GM12891 (cell line): ENCODE measurements around the gene SCUBE1.

ENCODE experiments used
- DNase-seq: peaks from one replicate; pipeline ENCODE4 v3.0.0; 2011; ENCODE audit warnings: low spot score; ENCODE audit not compliant: insufficient read length
- FAIRE-seq: peaks from 2 replicates; lab custom pipeline; 2011; peaks lifted over from hg19 to GRCh38; lab: Jason Lieb, UNC
- PAX5 ChIP-seq: IDR thresholded peaks from 2 replicates; pipeline ENCODE4 v1.6.1; 2011; ENCODE audit warnings: low read length, moderate library complexity, mild to moderate bottlenecking; ENCODE audit not compliant: insufficient read depth, severe bottlenecking
- POLR2A ChIP-seq: IDR thresholded peaks from 2 replicates; pipeline ENCODE4 v1.6.1; 2011; ENCODE audit warnings: low read depth, low read length, control low read depth
- POLR2AphosphoS5 ChIP-seq: IDR thresholded peaks from 2 replicates; pipeline ENCODE4 v1.6.1; 2011; ENCODE audit warnings: low read depth, low read length, control low read depth
- POU2F2 ChIP-seq: IDR thresholded peaks from 2 replicates; pipeline ENCODE4 v1.6.1; 2011; ENCODE audit warnings: low read depth, mild to moderate bottlenecking, control low read depth, low read length, moderate library complexity
- SPI1 ChIP-seq: IDR thresholded peaks from 2 replicates; pipeline ENCODE4 v1.6.1; 2011; ENCODE audit warnings: low read depth, low read length, control low read depth
- TAF1 ChIP-seq: IDR thresholded peaks from 2 replicates; pipeline ENCODE4 v1.6.1; 2011; ENCODE audit warnings: low read depth, low read length, control low read depth

The SCUBE1 gene

DNA sequence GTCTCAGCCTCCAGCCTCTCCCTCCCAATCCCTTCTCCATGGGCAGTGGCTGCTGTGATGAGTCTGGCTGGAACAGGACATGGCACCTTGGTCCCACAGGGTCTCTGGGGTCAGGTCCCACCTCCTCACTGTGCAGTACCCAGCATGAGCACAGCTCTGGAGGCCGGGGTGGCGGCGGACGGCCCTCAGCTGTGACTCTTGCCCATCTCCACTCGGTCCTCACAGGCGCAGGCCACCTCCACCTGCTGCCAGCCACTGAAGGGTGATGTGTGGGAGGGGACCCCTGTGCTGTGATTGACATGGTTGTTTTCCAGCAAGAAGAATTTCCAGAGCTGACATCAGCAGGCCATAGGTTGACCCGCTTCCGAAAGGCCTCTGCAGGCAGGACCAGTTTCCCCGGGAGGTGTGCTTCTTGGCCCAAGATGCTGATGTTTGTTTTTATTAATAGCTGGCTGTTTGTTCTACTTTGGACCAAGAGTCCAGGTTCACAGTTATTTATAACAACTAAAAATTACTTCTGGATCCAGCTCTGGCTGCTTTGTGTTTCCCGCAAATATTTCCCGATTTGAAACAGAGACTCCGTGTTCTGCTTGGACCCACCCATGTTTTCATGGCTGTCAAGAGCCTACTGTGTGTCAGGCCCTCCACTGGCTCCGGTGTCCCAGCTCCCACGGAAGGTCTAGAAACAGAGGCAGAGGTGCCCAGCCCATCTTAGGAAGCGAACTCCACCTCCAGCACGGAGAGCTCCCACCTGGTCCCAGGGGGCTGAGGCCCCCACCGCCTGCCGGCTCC lies 45.7 kb downstream of the SCUBE1 start:
- DNase-seq = no peak
- FAIRE-seq = no peak
- TF ChIP-seq POLR2A = no peak
- TF ChIP-seq POU2F2 = no peak
- no peak for TF ChIP-seq SPI1
- TF ChIP-seq POLR2AphosphoS5 = no peak
- no peak for TF ChIP-seq TAF1
- TF ChIP-seq PAX5 = no peak

DNA sequence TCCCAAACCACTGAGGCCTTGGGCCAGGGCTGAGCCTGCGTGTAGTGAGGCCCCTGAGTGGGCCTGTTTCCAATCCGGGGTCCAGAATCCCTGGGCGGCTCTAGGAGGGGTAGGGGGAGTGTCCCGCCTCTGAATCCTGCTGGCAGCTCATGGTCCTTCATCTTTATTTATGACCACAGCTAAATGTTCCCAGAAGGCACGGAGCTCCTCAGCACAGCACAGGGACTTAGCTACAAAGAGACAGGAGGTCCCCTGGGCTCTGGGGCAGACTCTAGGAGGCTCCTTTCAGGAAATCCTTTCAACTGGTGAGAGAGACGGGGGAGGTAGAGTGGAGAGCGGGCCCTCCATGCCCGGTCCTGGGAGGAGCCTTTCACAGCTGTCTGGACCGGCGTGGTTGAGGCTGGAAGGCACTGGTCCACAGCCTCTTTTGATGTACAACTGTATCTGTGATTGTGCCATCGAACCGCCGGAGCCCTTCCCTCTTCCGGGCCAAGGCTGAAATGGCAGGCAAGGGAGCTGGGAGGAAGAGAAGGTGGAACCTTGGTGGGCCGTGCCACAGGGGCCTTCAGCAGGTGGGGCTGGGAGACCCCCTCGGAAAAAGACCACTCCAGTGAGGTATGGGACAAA lies 46.8 kb downstream of the SCUBE1 start:
- no peak for DNase-seq
- FAIRE-seq = no peak
- no peak for TF ChIP-seq POU2F2
- TF ChIP-seq PAX5 = no peak
- no peak for TF ChIP-seq POLR2A
- no peak for TF ChIP-seq POLR2AphosphoS5
- no peak for TF ChIP-seq TAF1

DNA sequence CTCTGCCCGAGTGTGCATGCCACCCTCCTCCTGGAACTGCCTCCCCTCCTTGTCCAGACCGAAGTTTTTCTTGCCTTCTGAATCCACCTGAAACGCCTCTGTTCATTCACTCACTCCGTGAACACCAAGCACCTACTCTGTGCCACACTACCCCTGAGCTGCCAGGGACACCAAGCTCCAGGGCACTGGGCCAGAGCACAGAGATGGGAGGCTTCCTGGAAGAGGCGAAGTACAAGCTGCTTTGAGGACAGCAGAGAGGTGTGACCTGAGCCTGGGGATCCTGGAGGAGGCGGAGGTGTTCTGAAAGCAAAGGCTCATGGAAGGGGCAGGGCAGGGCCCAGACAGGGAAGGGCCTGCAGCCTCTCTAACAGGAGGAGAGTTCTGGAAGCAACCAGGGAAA lies 47.5 kb downstream of the SCUBE1 start:
- no peak for DNase-seq
- no peak for FAIRE-seq
- TF ChIP-seq SPI1 (no peak), TAF1 (no peak), POLR2A (no peak), PAX5 (no peak), POLR2AphosphoS5 (no peak), POU2F2 (no peak)

DNA sequence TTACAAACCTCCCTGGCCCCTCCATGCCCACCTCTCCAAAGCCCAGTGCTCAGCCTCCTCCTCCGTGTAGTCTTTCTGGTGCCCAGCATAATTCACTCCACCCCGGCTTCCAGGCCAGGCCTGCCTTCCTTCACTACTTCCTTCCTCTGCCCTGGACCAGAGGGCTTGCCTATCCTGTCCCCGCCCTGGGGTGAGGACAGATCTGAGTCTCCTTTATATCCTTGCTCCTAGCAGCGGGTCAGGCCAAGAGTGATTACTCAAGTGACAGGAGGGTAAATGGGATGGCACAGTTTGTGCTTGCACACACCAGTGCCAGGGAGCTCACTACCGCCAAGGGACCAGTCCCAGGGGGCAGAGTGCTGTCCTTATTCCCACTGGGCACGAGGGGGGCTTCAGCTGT lies 48.0 kb downstream of the SCUBE1 start:
- no peak for DNase-seq
- no peak for FAIRE-seq
- TF ChIP-seq SPI1 (no peak), PAX5 (no peak), TAF1 (no peak), POLR2AphosphoS5 (no peak), POU2F2 (no peak)

DNA sequence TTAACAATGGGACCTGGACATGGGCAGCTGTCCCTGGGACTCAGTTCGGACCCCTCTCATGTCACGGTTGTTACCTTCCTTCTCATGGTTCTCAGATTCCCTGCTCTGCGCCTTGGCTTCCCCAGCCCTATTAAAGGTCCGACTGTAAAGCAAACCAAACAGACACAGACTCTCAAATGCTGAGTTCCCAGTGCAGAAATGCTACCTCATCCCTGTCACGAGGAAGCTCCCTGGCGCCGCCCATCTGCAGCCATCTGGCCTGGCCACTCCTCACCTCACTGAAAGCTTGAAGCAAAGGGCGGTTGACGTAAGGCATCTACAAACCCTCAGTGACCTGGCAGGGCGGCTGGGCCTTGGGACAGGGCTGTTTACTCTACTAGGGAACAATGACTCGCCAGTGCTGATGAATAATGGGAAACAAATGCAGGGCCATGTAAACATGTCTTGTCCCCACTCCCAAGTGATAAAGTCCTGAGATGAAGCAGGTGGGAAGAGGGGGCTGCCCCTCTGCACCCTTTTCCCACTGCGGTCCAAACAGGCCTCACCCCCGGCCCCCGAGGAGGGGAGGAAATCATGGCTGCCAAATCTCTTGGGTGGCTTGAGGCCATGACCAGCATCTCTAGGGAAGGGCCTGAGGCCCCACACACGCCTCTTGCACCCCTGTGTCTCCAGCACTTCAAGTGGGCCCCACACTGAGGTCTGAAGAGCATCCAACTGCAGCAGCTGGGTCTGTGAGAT lies 49.3 kb downstream of the SCUBE1 start:
- no peak for FAIRE-seq
- no peak for DNase-seq
- TF ChIP-seq TAF1 = no peak
- no peak for TF ChIP-seq POLR2AphosphoS5
- TF ChIP-seq POU2F2 = no peak
- no peak for TF ChIP-seq SPI1
- TF ChIP-seq PAX5 = no peak
- no peak for TF ChIP-seq POLR2A

DNA sequence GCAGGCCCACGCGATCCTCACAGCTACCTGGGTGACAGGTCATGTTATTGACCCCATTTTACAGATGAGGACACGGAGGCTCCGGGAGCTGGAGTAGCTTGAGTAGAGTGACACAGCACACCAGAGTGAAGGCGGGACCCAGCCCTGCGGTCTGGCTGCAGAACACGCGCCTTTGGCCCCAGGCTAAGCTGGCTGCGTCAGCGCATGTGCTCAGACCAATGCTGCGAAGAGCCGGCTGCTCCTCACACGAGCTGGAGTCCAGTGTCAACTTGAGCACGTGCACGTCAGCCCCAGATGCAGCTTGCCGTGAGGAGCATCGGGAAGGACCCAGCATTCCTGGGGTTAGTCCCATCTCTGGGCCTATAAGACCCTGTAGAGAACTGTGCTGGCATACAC lies 49.9 kb downstream of the SCUBE1 start:
- no peak for TF ChIP-seq PAX5
- no peak for TF ChIP-seq SPI1
- DNase-seq = no peak
- FAIRE-seq = no peak

DNA sequence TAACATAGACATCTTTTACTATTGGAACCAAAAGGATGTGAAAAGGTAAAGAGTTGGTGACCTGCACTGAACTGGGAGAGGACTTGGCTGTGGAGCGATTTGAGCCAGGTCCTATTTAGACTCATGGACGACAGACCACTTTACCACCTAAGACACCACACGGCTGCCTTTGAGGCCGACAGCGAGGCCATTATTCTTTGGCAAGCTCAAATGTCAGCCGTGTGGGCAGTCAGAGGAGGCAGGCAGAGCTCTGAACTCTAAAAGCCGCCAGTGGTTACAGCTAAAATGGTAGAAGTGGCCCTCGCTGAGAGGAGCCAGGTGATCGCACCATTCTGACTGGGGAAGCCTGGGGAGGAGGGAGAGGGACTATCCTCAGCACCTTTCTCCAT lies 50.5 kb downstream of the SCUBE1 start:
- TF ChIP-seq PAX5 = no peak
- TF ChIP-seq TAF1 = no peak
- no peak for TF ChIP-seq POLR2AphosphoS5
- no peak for TF ChIP-seq POLR2A
- no peak for TF ChIP-seq SPI1
- no peak for TF ChIP-seq POU2F2
- FAIRE-seq (no peak), DNase-seq (no peak)

DNA sequence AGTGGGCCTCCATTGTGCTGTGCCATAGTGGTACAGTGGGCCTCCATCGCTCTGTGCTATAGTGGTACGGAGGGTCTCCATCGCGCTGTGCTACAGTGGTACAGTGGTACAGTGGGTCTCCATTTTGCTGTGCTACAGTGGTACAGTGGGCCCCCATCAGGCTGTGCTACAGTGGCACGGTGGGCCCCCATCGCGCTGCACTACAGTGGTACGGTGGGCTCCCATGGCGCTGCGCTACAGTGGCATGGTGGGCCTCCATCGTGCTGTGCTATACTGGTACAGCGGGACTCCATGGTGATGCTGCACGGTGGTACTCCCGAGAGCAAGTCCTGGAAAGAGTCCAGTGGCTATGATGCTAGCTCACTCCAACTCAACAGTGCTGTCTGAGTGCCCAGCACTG lies 51.8 kb downstream of the SCUBE1 start:
- TF ChIP-seq POLR2A (no peak), POU2F2 (no peak), TAF1 (no peak), PAX5 (no peak), SPI1 (no peak), POLR2AphosphoS5 (no peak)
- FAIRE-seq = no peak
- DNase-seq = no peak

DNA sequence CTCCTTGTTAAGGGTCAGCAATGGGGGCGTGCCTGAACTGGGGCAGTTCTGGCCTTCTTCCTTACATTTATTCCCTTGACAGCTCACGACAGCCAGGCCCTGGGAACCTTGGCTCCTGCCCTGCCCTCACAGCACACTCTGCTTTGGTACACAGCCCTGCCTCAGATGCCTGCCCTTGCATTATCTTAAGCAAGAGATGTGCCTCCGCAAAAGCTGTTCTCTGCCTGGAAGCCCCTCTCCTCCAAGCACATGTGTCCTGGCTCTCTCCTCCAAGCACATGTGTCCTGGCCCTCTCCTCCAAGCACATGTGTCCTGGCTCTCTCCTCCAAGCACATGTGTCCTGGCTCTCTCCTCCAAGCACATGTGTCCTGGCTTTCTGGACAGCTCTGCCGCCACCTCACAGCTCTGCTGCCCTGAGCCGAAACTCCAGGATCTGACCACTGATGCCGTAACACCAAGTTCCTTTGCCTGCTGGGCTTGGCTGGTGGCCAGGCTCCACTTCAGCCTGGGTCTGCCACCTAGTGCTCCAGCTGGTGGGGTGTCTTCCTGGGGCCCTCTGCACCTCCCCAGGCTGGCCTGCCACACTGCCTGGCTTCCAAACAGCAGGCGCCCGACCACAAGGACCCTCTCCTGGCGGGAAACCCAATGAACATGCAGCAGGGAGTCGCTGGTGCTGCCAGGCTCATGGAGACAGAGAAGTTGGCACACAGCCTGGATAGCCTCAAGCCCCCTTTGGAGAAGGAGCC lies 53.0 kb downstream of the SCUBE1 start:
- DNase-seq (no peak), FAIRE-seq (no peak)
- TF ChIP-seq POLR2AphosphoS5 = no peak
- no peak for TF ChIP-seq SPI1
- TF ChIP-seq POLR2A = no peak
- TF ChIP-seq PAX5 = no peak
- TF ChIP-seq TAF1 = no peak
- no peak for TF ChIP-seq POU2F2
